Measurements from ENCODE around the gene NADK.

DNA sequence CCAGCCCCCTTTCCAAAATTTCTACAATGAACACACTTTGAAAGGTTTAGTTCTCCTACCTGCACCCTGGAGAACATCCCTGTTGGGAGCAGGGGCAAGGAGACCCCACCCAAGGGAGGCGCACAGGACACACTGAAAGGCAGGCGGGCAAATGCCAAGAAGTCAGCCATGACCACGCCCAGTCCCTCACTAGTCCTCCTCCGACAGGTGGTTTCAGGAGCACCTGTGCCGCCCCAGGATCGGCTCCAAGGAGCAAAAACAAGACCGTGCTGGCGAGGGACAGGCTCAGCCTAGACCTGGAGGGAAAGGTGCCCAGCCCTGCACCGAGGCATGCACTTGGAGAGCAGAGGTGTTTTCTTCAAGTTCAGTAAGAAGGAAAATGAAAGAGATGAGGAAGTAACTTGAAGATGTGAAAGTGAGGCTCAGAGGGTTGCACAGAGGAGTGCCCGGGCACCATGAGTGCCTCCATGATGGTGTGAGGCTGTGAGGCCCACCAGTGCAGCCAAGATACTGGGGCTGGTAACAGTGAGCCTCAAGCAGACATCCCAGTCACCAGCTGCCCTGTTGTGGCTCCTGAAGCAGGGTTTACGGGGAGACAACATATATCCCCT lies 19.6 kb upstream of the NADK start:
- no peak for TF ChIP-seq POLR2A (IDR thresholded peaks at IDR 0.05; ENCODE audit: low read depth)
- TF ChIP-seq, protein P1, sequence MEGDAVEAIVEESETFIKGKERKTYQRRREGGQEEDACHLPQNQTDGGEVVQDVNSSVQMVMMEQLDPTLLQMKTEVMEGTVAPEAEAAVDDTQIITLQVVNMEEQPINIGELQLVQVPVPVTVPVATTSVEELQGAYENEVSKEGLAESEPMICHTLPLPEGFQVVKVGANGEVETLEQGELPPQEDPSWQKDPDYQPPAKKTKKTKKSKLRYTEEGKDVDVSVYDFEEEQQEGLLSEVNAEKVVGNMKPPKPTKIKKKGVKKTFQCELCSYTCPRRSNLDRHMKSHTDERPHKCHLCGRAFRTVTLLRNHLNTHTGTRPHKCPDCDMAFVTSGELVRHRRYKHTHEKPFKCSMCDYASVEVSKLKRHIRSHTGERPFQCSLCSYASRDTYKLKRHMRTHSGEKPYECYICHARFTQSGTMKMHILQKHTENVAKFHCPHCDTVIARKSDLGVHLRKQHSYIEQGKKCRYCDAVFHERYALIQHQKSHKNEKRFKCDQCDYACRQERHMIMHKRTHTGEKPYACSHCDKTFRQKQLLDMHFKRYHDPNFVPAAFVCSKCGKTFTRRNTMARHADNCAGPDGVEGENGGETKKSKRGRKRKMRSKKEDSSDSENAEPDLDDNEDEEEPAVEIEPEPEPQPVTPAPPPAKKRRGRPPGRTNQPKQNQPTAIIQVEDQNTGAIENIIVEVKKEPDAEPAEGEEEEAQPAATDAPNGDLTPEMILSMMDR (IDR thresholded peaks at IDR 0.05), result no peak

Data from esophagus muscularis mucosa (tissue), 3 donors.